T-cell (primary cell): ENCODE data around the gene SP2. TPM values are rescaled to one million over a fixed set of nuclear protein-coding genes. Genes with fewer than 3 reads are reported as not detected.

Experiments used
- ATAC-seq, 4 experiments: fragments of 200-7000 bp in 3 of 4; fragments of 150-1000 bp in 1 of 4; cut with Tn5 transposase; replicated peaks in 1 of 4; 1 replicate in 3 of 4; 2 replicates in 1 of 4; pipeline ENCODE4 v1.10.0; 2021; ENCODE audit warnings: moderate library complexity in 3 of 4, mild to moderate bottlenecking in 2 of 4, moderate number of reproducible peaks in 1 of 4
- CTCF ChIA-PET, 2 donors: fragments of 300-600 bp; sonication (Branson Sonifier 250); formaldehyde crosslinking; loops; one replicate each; lab custom pipeline; 2022; ENCODE audit warnings: antibody characterized with exemption in 2 of 2; lab: Charles Lee
- POLR2A ChIA-PET, 2 donors: fragments of 300-600 bp; sonication (Branson Sonifier 250); formaldehyde crosslinking; loops; one replicate each; lab custom pipeline; 2022; ENCODE audit warnings: antibody characterized with exemption in 2 of 2; lab: Charles Lee
- DNase-seq, 35 experiments: peaks; one replicate each; pipeline versions ENCODE4 v3.0.0 to v3.0.0-alpha.2; 2013 to 2023
- H3K27ac ChIP-seq: one replicate; pipeline ENCODE4 v1.5.1; 2013; ENCODE audit warnings: low read length
- H3K27me3 ChIP-seq, 2 experiments: replicated peaks in 1 of 2; 1 replicate in 1 of 2; 2 replicates in 1 of 2; pipeline versions ENCODE4 v1.6.1 to v1.7.0; 2013; ENCODE audit warnings: low read length in 1 of 2, mixed read lengths in 1 of 2; ENCODE audit not compliant: control insufficient read depth in 2 of 2, insufficient read depth in 2 of 2; ENCODE audit errors: extremely low read depth in 1 of 2
- H3K36me3 ChIP-seq, 2 donors: 1 replicate in 1 of 2; 2 replicates in 1 of 2; pipeline versions ENCODE4 v1.6.1 to v1.7.0; 2013; ENCODE audit warnings: low read length in 1 of 2; ENCODE audit not compliant: control insufficient read depth in 2 of 2, insufficient read depth in 1 of 2; ENCODE audit errors: extremely low read depth in 1 of 2
- H3K4me1 ChIP-seq, 2 experiments: 1 replicate in 1 of 2; 2 replicates in 1 of 2; pipeline versions ENCODE4 v1.6.1 to v1.7.0; 2013; ENCODE audit warnings: low read length in 2 of 2, mixed read lengths in 1 of 2; ENCODE audit not compliant: insufficient read depth in 2 of 2, control insufficient read depth in 1 of 2; ENCODE audit errors: extremely low read depth in 1 of 2
- H3K4me3 ChIP-seq, 2 donors: 1 replicate in 1 of 2; 2 replicates in 1 of 2; pipeline versions ENCODE4 v1.5.1 to v1.7.0; 2013; ENCODE audit warnings: mild to moderate bottlenecking in 2 of 2, low read length in 1 of 2, moderate library complexity in 1 of 2; ENCODE audit not compliant: control insufficient read depth in 1 of 2; ENCODE audit errors: extremely low read depth in 1 of 2
- H3K9me3 ChIP-seq: 2 replicates; pipeline ENCODE4 v1.7.0; 2013
- H3K27ac Mint-ChIP-seq, 2 donors: one replicate each; pipeline ENCODE4 v1.8.0; 2020 to 2021; ENCODE audit warnings: mild to moderate bottlenecking in 2 of 2, mixed read lengths in 2 of 2
- H3K27me3 Mint-ChIP-seq, 2 donors: one replicate each; pipeline ENCODE4 v1.8.0; 2021 to 2022; ENCODE audit warnings: mixed read lengths in 2 of 2
- H3K36me3 Mint-ChIP-seq: one replicate; pipeline ENCODE4 v1.8.0; 2021; ENCODE audit warnings: mixed read lengths
- H3K4me1 Mint-ChIP-seq, 3 donors: one replicate each; pipeline ENCODE4 v1.8.0; 2020 to 2022; ENCODE audit warnings: mixed read lengths in 3 of 3, mild to moderate bottlenecking in 1 of 3
- H3K4me3 Mint-ChIP-seq, 3 donors: one replicate each; pipeline ENCODE4 v1.8.0; 2020 to 2022; ENCODE audit warnings: mild to moderate bottlenecking in 3 of 3, mixed read lengths in 3 of 3, moderate library complexity in 3 of 3
- H3K9me3 Mint-ChIP-seq, 3 donors: one replicate each; pipeline ENCODE4 v1.8.0; 2020 to 2022; ENCODE audit warnings: mixed read lengths in 3 of 3
- WGBS: methylation state at CpG from one replicate; pipeline ENCODE4 v1.1.5; 2013; ENCODE audit warnings: missing lambda C conversion rate; ENCODE audit not compliant: insufficient coverage; 5-methylcytosine and 5-hydroxymethylcytosine counted together
- total RNA-seq, 35 experiments: library from RNA in 6 of 35; stranded (reverse) in 6 of 35; fragments of 120-200 nt in 1 of 35; gene quantifications; one replicate each; pipeline versions ENCODE4 v1.2.1 to v1.2.4 and lab custom pipeline; 2013 to 2026

Gene SP2
- total RNA-seq, 5 donors from 2014 or later (not counting 1 experiment from before 2014, with no cell fraction given): 27.1 to 41.6 (median 32.8) TPM

DNA sequence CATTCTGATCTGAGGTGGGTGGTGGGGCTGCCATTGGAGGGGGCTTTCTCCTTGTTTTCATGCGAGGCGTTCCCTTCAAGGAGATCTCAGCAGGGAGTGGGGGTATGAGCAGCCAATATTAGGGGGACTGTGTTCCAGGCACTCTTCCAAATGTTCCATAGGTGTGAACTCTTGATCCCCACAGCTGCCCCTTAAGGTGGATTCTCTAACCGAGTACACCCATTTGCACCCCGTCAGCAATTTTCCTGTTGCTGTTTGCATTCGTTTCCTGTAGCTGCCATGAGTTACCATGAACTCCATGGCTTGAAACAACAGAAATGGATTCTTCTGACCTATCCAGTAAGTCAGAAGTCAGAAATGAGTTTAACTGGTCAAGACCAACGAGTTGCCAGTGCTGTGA, 65.4 kb downstream of the SP2 start:
- POLR2A ChIA-PET: no interaction called here
- CTCF ChIA-PET: no interaction called here
- Mint-ChIP-seq H3K36me3 (no peaks in the 10 kb centered on the region), H3K4me1 (no peaks in the 10 kb centered on the region), H3K27ac (no peak overlapping the region), H3K4me3 (no peak overlapping the region), H3K27me3 (no peaks in the 10 kb centered on the region), H3K9me3 (no peaks in the 10 kb centered on the region)
- no peak for DNase-seq
- no peaks in the 10 kb centered on the region for H3K4me1 ChIP-seq
- H3K27me3 ChIP-seq: peaks cover 0 to 3% of the 10 kb centered on the region in 2 experiments
- ATAC-seq: no peak
- H3K27ac ChIP-seq: no peak overlapping the region
- no peak overlapping the region for H3K4me3 ChIP-seq
- WGBS: 69% methylated on average over 4 of the region's 6 CpGs
- H3K9me3 ChIP-seq: no peaks in the 10 kb centered on the region
- H3K36me3 ChIP-seq: no peaks in the 10 kb centered on the region

DNA sequence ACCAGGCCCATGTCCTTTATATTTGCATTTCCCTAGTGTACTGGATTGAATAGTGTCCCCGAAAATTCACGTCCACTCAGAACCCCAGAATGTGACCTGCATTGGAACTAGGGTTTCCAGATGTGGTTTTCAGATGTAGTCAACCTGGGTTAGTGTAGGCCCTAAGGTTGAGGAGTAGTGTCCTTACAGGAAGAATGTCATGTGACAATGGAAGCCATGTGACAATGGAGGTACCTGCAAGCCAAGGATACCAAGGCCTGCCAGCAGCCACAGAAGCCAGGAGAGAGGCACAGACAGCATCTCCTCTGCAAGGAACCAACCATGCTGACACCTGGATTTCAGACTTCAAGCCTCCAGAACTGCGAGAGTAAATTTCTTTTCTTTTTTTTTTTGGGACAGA, 66.9 kb downstream of the SP2 start:
- CTCF ChIA-PET: no interaction called here
- Mint-ChIP-seq H3K27ac (no peak overlapping the region), H3K9me3 (no peaks in the 10 kb centered on the region), H3K27me3 (no peaks in the 10 kb centered on the region), H3K4me3 (no peak overlapping the region), H3K4me1 (no peaks in the 10 kb centered on the region), H3K36me3 (no peaks in the 10 kb centered on the region)
- Histone ChIP-seq H3K27me3 (peaks cover 0 to 5% of the 10 kb centered on the region in 2 experiments), H3K36me3 (no peaks in the 10 kb centered on the region), H3K4me3 (no peak overlapping the region), H3K4me1 (no peaks in the 10 kb centered on the region), H3K27ac (no peak overlapping the region), H3K9me3 (no peaks in the 10 kb centered on the region)
- DNase-seq (no peak), ATAC-seq (no peak)
- POLR2A ChIA-PET: no interaction called here
- 88% methylated on average over 1 of the region's 3 CpGs for WGBS

DNA sequence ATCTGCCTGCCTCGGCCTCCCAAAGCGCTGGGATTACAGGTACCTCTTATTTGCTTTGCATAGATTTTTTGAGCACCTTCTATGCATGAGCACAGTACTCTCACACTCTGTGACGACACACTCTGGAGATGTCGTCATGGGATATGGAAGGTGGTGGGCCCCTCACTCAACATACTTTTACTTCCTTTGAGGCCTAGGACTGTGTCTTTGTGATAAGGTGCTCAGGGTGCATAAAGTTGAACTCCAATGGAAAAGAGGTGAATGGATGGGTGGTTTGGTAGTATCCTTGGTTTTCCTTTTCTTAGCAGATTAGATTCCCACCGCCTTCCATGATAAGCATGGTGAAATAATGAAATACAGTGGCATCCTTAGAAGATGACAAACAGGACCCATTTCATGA, 68.8 kb downstream of the SP2 start:
- H3K9me3 Mint-ChIP-seq: no peaks in the 10 kb centered on the region
- no peaks in the 10 kb centered on the region for H3K27me3 Mint-ChIP-seq
- ATAC-seq (no peak), DNase-seq (no peak)
- no CpG with 5 or more reads among the region's 5 CpGs for WGBS
- Histone ChIP-seq H3K27me3 (peaks cover 0 to 7% of the 10 kb centered on the region in 2 experiments), H3K4me1 (peaks cover 0 to 3% of the 10 kb centered on the region in 2 experiments), H3K27ac (no peak overlapping the region), H3K4me3 (no peak overlapping the region), H3K9me3 (no peaks in the 10 kb centered on the region), H3K36me3 (no peaks in the 10 kb centered on the region)
- POLR2A ChIA-PET: interaction anchor here (0.5 to 0.6 kb wide), 2 partner anchors 116 to 455 kb away, joined by 3 read pairs; no protein-coding TSS in a partner anchor
- H3K4me3 Mint-ChIP-seq: no peak overlapping the region
- no peaks in the 10 kb centered on the region for H3K36me3 Mint-ChIP-seq
- no peak overlapping the region for H3K27ac Mint-ChIP-seq
- H3K4me1 Mint-ChIP-seq: peaks cover 3 to 4% (median 4%) of the 10 kb centered on the region in 3 donors
- CTCF ChIA-PET: interaction anchor here in 1 of 2 donors (1.0 kb wide), 1 partner anchor 16 kb away, joined by 3 read pairs; no protein-coding TSS in a partner anchor

DNA sequence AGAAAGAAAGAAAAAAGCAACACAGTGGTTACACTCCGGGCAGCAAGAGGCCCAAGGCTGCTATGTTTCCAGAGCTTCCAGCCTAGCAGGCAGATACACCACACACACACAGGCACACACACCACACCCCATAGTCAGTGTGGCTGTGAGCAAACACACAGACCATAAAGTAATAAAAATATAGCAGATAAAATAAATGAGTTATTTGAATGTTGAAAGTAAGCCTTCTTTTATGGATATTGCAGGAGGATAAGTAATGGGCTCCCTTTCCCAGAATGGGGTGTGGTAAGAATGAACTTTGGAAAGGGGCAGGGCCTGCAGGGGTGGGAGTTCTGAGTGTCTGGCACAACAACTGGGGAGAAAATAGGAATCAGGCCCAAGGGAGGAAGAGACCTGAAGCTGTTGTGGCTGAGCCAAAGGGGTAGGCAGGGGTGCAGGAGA, 70.1 kb downstream of the SP2 start:
- Mint-ChIP-seq H3K9me3 (no peaks in the 10 kb centered on the region), H3K36me3 (no peaks in the 10 kb centered on the region), H3K27ac (no peak overlapping the region), H3K27me3 (no peaks in the 10 kb centered on the region), H3K4me1 (peaks cover 14 to 17% (median 15%) of the 10 kb centered on the region in 3 donors), H3K4me3 (no peak overlapping the region)
- Histone ChIP-seq H3K36me3 (no peaks in the 10 kb centered on the region), H3K27me3 (peaks cover 0 to 7% of the 10 kb centered on the region in 2 experiments), H3K9me3 (no peaks in the 10 kb centered on the region), H3K4me1 (peaks cover 2 to 11% of the 10 kb centered on the region in 2 experiments), H3K27ac (no peak overlapping the region), H3K4me3 (no peak overlapping the region)
- DNase-seq (no peak), ATAC-seq (no peak)
- no CpG with 5 or more reads among the region's 1 CpG for WGBS
- ChIA-PET CTCF (interaction anchor here in 1 of 2 donors (1.0 kb wide), 1 partner anchor 17 kb away, joined by 3 read pairs; no protein-coding TSS in a partner anchor), POLR2A (no interaction called here)

DNA sequence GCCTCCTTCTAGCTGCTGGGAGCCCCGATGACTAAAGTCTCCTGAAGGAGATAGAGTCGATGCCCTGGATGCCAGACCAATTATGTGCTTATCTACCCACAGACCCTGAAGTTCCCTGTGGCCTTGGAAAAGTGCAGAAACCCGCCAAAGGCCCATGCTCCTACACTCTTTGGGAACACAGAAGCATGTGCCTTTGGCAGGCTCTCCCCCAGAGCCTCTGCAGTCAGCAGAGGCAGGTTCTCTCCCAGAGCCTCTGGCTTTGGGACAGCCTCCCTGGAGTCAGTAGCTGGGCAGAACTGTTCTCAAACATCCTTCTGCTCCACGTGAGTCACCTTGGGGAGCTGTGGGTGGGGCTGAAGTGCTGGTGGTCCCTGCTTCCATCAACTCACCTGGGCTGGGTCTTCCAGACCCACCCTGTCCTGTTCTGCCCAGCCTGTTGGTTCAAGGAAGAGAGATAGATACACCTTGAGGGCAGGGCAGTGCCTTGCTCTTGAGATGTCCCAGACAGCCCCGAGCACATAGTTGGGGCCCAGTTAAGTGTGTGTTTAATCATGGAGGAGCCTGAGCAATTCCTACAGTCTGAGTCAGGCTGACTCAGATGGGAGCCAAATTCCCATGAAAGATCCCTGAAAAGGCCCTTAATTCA, 71.7 kb downstream of the SP2 start:
- peaks cover 28 to 30% (median 28%) of the 10 kb centered on the region in 3 donors for H3K4me1 Mint-ChIP-seq

DNA sequence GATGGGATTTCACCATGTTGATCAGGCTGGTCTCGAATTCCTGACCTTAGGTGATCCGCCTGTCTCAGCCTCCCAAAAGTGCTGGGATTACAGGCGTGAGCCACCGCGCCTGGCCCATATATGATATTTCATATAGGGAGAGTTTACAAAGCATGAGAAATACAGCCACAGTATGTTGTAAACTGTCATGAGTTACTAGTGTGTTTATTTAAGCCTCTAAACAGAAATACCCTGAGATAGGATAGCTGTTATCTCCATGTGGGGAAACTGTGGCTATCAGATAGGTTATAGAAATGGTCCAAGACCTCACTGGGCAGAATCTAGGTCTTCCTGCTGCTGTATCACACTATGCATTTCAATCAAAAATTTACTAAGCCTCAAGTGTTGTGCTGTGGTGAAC, 72.8 kb downstream of the SP2 start:
- H3K36me3 ChIP-seq: peaks cover 2 to 4% of the 10 kb centered on the region in 2 donors
- WGBS: 69% methylated on average over 2 of the region's 5 CpGs
- DNase-seq (no peak), ATAC-seq (no peak)
- H3K27me3 Mint-ChIP-seq: no peaks in the 10 kb centered on the region
- H3K4me1 ChIP-seq: peaks cover 2 to 25% of the 10 kb centered on the region in 2 experiments
- ChIA-PET CTCF (interaction anchor here (0.6 to 2.7 kb wide), 4 partner anchors 18 to 26 kb away, joined by 4 to 59 read pairs (median 8); partner anchors contain the start of gene PNPO (in 1 of the 2)), POLR2A (no interaction called here)
- H3K27ac ChIP-seq: no peak overlapping the region
- H3K27me3 ChIP-seq: peaks cover 0 to 7% of the 10 kb centered on the region in 2 experiments
- H3K9me3 ChIP-seq: no peaks in the 10 kb centered on the region
- no peak overlapping the region for H3K4me3 ChIP-seq
- peaks cover 28 to 36% (median 32%) of the 10 kb centered on the region in 3 donors for H3K4me1 Mint-ChIP-seq
- no peaks in the 10 kb centered on the region for H3K9me3 Mint-ChIP-seq
- no peak overlapping the region for H3K27ac Mint-ChIP-seq
- peaks cover 5% of the 10 kb centered on the region for H3K36me3 Mint-ChIP-seq
- no peak overlapping the region for H3K4me3 Mint-ChIP-seq

More for the DNA sequence above, 71.7 kb downstream of the SP2 start:
- Mint-ChIP-seq H3K27me3 (no peaks in the 10 kb centered on the region), H3K9me3 (no peaks in the 10 kb centered on the region), H3K36me3 (no peaks in the 10 kb centered on the region), H3K4me3 (no peak overlapping the region), H3K27ac (no peak overlapping the region)
- POLR2A ChIA-PET: no interaction called here
- no peaks in the 10 kb centered on the region for H3K9me3 ChIP-seq
- no peak overlapping the region for H3K27ac ChIP-seq
- H3K27me3 ChIP-seq: peaks cover 0 to 7% of the 10 kb centered on the region in 2 experiments
- DNase-seq (no peak), ATAC-seq (no peak)
- 75% methylated on average over 4 of the region's 5 CpGs for WGBS
- H3K4me3 ChIP-seq: no peak overlapping the region
- CTCF ChIA-PET: interaction anchor here in 1 of 2 donors (0.7 to 1.3 kb wide), 2 partner anchors 12 to 21 kb away, joined by 3 to 6 read pairs; no protein-coding TSS in a partner anchor
- no peaks in the 10 kb centered on the region for H3K36me3 ChIP-seq
- peaks cover 2 to 25% of the 10 kb centered on the region in 2 experiments for H3K4me1 ChIP-seq
